Activated CD4-positive, alpha-beta T cell treated with anti-CD3 and anti-CD28 coated beads for 36 hours (primary cell): ENCODE results near the gene MTG2. TPM values are rescaled to one million over a fixed set of nuclear protein-coding genes. Genes with fewer than 3 reads are reported as not detected.

Source experiments
- ATAC-seq: fragments of 200-7000 bp; cut with Tn5 transposase; one replicate; pipeline ENCODE4 v1.10.0; 2021; ENCODE audit warnings: mild to moderate bottlenecking, moderate library complexity
- CTCF ChIA-PET: fragments of 350-600 bp; sonication (Branson Sonifier 250); formaldehyde crosslinking; loops from one replicate; lab custom pipeline; 2021; ENCODE audit warnings: antibody characterized with exemption; lab: Charles Lee
- POLR2A ChIA-PET: fragments of 350-600 bp; sonication (Branson Sonifier 250); formaldehyde crosslinking; loops from one replicate; lab custom pipeline; 2021; ENCODE audit warnings: antibody characterized with exemption, inconsistent platforms; lab: Charles Lee
- DNase-seq: peaks from one replicate; pipeline ENCODE4 v3.0.0-alpha.2; 2020
- H3K27ac Mint-ChIP-seq: one replicate; pipeline ENCODE4 v1.8.0; 2021; ENCODE audit warnings: mixed read lengths
- H3K27me3 Mint-ChIP-seq: one replicate; pipeline ENCODE4 v1.8.0; 2021; ENCODE audit warnings: mixed read lengths
- H3K36me3 Mint-ChIP-seq: one replicate; pipeline ENCODE4 v1.8.0; 2021; ENCODE audit warnings: low read depth, mixed read lengths
- H3K4me1 Mint-ChIP-seq: one replicate; pipeline ENCODE4 v1.8.0; 2021; ENCODE audit warnings: mixed read lengths
- H3K4me3 Mint-ChIP-seq: one replicate; pipeline ENCODE4 v1.8.0; 2021; ENCODE audit warnings: mild to moderate bottlenecking, moderate library complexity, mixed read lengths
- H3K9me3 Mint-ChIP-seq: one replicate; pipeline ENCODE4 v1.8.0; 2021; ENCODE audit warnings: low read depth, mixed read lengths
- intact Hi-C, 2 experiments: fragments of 100-400 bp; cut with DNase I in 1 of 2; cut with micrococcal nuclease in 1 of 2; formaldehyde crosslinking; loops; one replicate each; pipeline versions ENCODE4 v1.14.2 to v1.15.1; 2022 to 2024; cut with DNase I, micrococcal nuclease
- total RNA-seq, 2 experiments: library from RNA; stranded (reverse); gene quantifications; one replicate each; pipeline ENCODE4 v1.2.3, GENCODE V29; 2021

The MTG2 gene
- total RNA-seq, 2 experiments from 2014 or later, result 38.0 to 44.9 TPM

GRCh38 chr20:62174870-62175624, 7.8 kb upstream of the MTG2 start:
- intact Hi-C loops, result no loop called here
- Mint-ChIP-seq H3K9me3 (no peaks in the 10 kb centered on the region), H3K4me3 (no peak overlapping the region), H3K36me3 (peaks cover 13% of the 10 kb centered on the region), H3K27ac (no peak overlapping the region), H3K4me1 (no peaks in the 10 kb centered on the region), H3K27me3 (no peaks in the 10 kb centered on the region)
- ChIA-PET POLR2A (no interaction called here), CTCF (interaction anchor here (0.7 kb wide), 1 partner anchor 463 kb away, joined by 3 read pairs; no protein-coding TSS in a partner anchor)
- DNase-seq (no peak), ATAC-seq (no peak)

- ChIA-PET CTCF (interaction anchor here (0.7 kb wide), 1 partner anchor 462 kb away, joined by 3 read pairs; no protein-coding TSS in a partner anchor), POLR2A (no interaction called here)
- ATAC-seq, result no peak
- H3K36me3 Mint-ChIP-seq, result peaks cover 13% of the 10 kb centered on the region
- H3K9me3 Mint-ChIP-seq, result no peaks in the 10 kb centered on the region
- DNase-seq, result no peak
- H3K4me3 Mint-ChIP-seq, result no peak overlapping the region
- intact Hi-C loops, result no loop called here
- H3K4me1 Mint-ChIP-seq, result no peaks in the 10 kb centered on the region
- no peaks in the 10 kb centered on the region for H3K27me3 Mint-ChIP-seq
- H3K27ac Mint-ChIP-seq, result no peak overlapping the region
Observed at GRCh38 chr20:62175711-62176110, 7.1 kb upstream of the MTG2 start.

GRCh38 chr20:62176866-62177265, 6.0 kb upstream of the MTG2 start:
- no peak overlapping the region for H3K4me3 Mint-ChIP-seq
- no peaks in the 10 kb centered on the region for H3K9me3 Mint-ChIP-seq
- CTCF ChIA-PET, result no interaction called here
- ATAC-seq (no peak), DNase-seq (no peak)
- no peaks in the 10 kb centered on the region for H3K27me3 Mint-ChIP-seq
- POLR2A ChIA-PET, result interaction anchor here (0.6 kb wide), 1 partner anchor 20 kb away, joined by 4 read pairs; no protein-coding TSS in a partner anchor
- H3K36me3 Mint-ChIP-seq, result peaks cover 12% of the 10 kb centered on the region
- intact Hi-C loops, result no loop called here
- no peak overlapping the region for H3K27ac Mint-ChIP-seq
- peaks cover 3% of the 10 kb centered on the region for H3K4me1 Mint-ChIP-seq

- ATAC-seq (no peak), DNase-seq (no peak)
- ChIA-PET CTCF (no interaction called here), POLR2A (interaction anchor here (0.6 kb wide), 2 partner anchors 11 to 19 kb away, joined by 3 to 4 read pairs; no protein-coding TSS in a partner anchor)
- H3K9me3 Mint-ChIP-seq, result no peaks in the 10 kb centered on the region
- no peak overlapping the region for H3K27ac Mint-ChIP-seq
- peaks cover 13% of the 10 kb centered on the region for H3K36me3 Mint-ChIP-seq
- peaks cover 8% of the 10 kb centered on the region for H3K4me1 Mint-ChIP-seq
- intact Hi-C loops, result no loop called here
- no peak overlapping the region for H3K4me3 Mint-ChIP-seq
- H3K27me3 Mint-ChIP-seq, result no peaks in the 10 kb centered on the region
Observed at GRCh38 chr20:62177307-62177706, 5.5 kb upstream of the MTG2 start.

- Mint-ChIP-seq H3K36me3 (peaks cover 13% of the 10 kb centered on the region), H3K27me3 (no peaks in the 10 kb centered on the region), H3K4me3 (no peak overlapping the region), H3K4me1 (peaks cover 9% of the 10 kb centered on the region), H3K9me3 (no peaks in the 10 kb centered on the region), H3K27ac (no peak overlapping the region)
- ChIA-PET CTCF (no interaction called here), POLR2A (no interaction called here)
- intact Hi-C loops, result no loop called here
- DNase-seq, result no peak
- ATAC-seq, result no peak
Observed at GRCh38 chr20:62178316-62179161, 4.3 kb upstream of the MTG2 start.

GRCh38 chr20:62179162-62179504, 3.7 kb upstream of the MTG2 start:
- ChIA-PET CTCF (interaction anchor here (0.8 kb wide), 1 partner anchor 106 kb away, joined by 3 read pairs; no protein-coding TSS in a partner anchor), POLR2A (no interaction called here)
- Mint-ChIP-seq H3K27me3 (no peaks in the 10 kb centered on the region), H3K9me3 (no peaks in the 10 kb centered on the region), H3K4me1 (peaks cover 15% of the 10 kb centered on the region), H3K4me3 (no peak overlapping the region), H3K27ac (no peak overlapping the region), H3K36me3 (peaks cover 11% of the 10 kb centered on the region)
- DNase-seq (no peak), ATAC-seq (no peak)
- intact Hi-C loops, result no loop called here

GRCh38 chr20:62181808-62182207, 1.0 kb upstream of the MTG2 start:
- peak overlapping the region; percentile 86 for H3K27ac Mint-ChIP-seq
- H3K4me3 Mint-ChIP-seq, result peak overlapping the region; percentile 88
- DNase-seq (no peak), ATAC-seq (no peak)
- no peaks in the 10 kb centered on the region for H3K9me3 Mint-ChIP-seq
- no peaks in the 10 kb centered on the region for H3K27me3 Mint-ChIP-seq
- POLR2A ChIA-PET, result no interaction called here
- peaks cover 7% of the 10 kb centered on the region for H3K36me3 Mint-ChIP-seq
- intact Hi-C loops, result loop anchor here (1.0 to 5.0 kb wide), 8 partner anchors 39 to 610 kb away; partner anchors contain the start of genes OSBPL2 (in 2 of the 2), PSMA7 (in 2 of the 2), SS18L1 (in 2 of the 2) and ADRM1 (in 1 of the 2)
- CTCF ChIA-PET, result no interaction called here
- peaks cover 31% of the 10 kb centered on the region for H3K4me1 Mint-ChIP-seq

GRCh38 chr20:62183426-62184142, 756 bp downstream of the MTG2 start:
- H3K36me3 Mint-ChIP-seq, result peaks cover 7% of the 10 kb centered on the region
- ATAC-seq (no peak), DNase-seq (no peak)
- H3K27me3 Mint-ChIP-seq, result no peaks in the 10 kb centered on the region
- H3K9me3 Mint-ChIP-seq, result no peaks in the 10 kb centered on the region
- peak overlapping the region; percentile 87 for H3K27ac Mint-ChIP-seq
- intact Hi-C loops, result loop anchor here in 1 of 2 experiments (5.0 kb wide), 2 partner anchors 319 to 609 kb away; no protein-coding TSS in a partner anchor
- peaks cover 39% of the 10 kb centered on the region for H3K4me1 Mint-ChIP-seq
- ChIA-PET POLR2A (interaction anchor here (1.2 kb wide), 1 partner anchor 117 kb away, joined by 4 read pairs; no protein-coding TSS in a partner anchor), CTCF (no interaction called here)
- peak overlapping the region; percentile 88 for H3K4me3 Mint-ChIP-seq

GRCh38 chr20:62186096-62186426, 3.2 kb downstream of the MTG2 start:
- DNase-seq (no peak), ATAC-seq (no peak)
- Mint-ChIP-seq H3K9me3 (no peaks in the 10 kb centered on the region), H3K36me3 (peaks cover 10% of the 10 kb centered on the region), H3K4me1 (peaks cover 39% of the 10 kb centered on the region), H3K4me3 (no peak overlapping the region), H3K27me3 (no peaks in the 10 kb centered on the region), H3K27ac (no peak overlapping the region)
- intact Hi-C loops, result no loop called here
- ChIA-PET CTCF (no interaction called here), POLR2A (no interaction called here)

GRCh38 chr20:62186887-62187866, 4.3 kb downstream of the MTG2 start:
- Mint-ChIP-seq H3K9me3 (no peaks in the 10 kb centered on the region), H3K27ac (peak overlapping the region; percentile 35), H3K36me3 (peaks cover 10% of the 10 kb centered on the region), H3K4me3 (no peak overlapping the region), H3K4me1 (peaks cover 32% of the 10 kb centered on the region), H3K27me3 (no peaks in the 10 kb centered on the region)
- intact Hi-C loops, result no loop called here
- POLR2A ChIA-PET, result interaction anchor here (0.6 kb wide), 1 partner anchor 10 kb away, joined by 3 read pairs; no protein-coding TSS in a partner anchor
- CTCF ChIA-PET, result interaction anchor here (1.1 kb wide), 1 partner anchor 66 kb away, joined by 3 read pairs; no protein-coding TSS in a partner anchor
- DNase-seq (no peak), ATAC-seq (no peak)
